ENCODE data around the gene GPR84.

- no peak for TF ChIP-seq POLR2A (IDR thresholded peaks at IDR 0.05; ENCODE audit: low read length)
- TF ChIP-seq GATA1 (IDR thresholded peaks at IDR 0.05; ENCODE audit: low read depth, low read length) = no peak
Observed at GRCh38 chr12:54371328-54372112, 7.2 kb upstream of the GPR84 start.

Data from erythroblast (primary cell).